GM11168 (cell line): ENCODE measurements around the gene TXNRD3.

ENCODE experiments used
- in situ Hi-C: fragments of 300-500 bp; cut with MboI; formaldehyde crosslinking; loops from one replicate; pipeline ENCODE4 v1.12.0; 2022; ENCODE audit warnings: low sequenced_read_pairs; ENCODE audit not compliant: unreplicated experiment

Gene TXNRD3

DNA sequence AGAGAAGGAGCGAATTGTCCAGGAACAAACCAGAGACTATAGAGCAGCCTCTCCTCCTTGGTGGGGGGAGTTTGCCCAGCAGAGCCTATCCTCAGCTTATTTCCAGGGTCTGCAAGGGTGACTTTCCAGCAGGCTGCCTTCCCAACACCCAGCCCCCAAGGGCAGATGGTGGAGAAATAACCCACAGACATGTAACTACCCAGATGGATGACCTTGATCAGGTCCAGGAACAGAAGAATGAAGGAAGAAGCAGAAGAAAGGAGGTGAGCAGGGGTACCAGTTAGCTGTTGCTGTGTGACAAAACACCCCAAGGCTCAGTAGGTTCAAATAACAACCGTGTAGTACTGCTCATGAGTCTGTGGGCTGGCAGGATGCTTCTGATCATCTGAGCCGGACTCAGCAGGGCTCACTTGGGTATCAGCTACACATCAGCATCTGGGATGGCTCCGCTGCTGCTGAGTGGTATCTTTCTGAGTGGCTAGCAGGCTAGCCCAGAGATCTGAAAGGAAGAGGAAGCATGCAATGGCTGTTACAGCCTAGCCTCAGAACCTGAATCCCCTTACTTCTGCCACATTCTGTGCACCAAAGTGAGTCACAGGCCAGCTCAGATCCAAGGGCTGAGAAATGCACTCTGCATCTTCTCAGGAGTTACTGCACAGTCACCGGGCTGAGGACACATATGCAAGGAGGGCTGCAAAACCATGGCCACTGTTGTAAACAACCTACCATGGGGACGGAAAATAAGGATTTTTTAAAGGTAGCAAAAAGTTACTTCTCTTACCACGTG lies 22.2 kb upstream of the TXNRD3 start:
- in situ Hi-C loops: no loop called here

DNA sequence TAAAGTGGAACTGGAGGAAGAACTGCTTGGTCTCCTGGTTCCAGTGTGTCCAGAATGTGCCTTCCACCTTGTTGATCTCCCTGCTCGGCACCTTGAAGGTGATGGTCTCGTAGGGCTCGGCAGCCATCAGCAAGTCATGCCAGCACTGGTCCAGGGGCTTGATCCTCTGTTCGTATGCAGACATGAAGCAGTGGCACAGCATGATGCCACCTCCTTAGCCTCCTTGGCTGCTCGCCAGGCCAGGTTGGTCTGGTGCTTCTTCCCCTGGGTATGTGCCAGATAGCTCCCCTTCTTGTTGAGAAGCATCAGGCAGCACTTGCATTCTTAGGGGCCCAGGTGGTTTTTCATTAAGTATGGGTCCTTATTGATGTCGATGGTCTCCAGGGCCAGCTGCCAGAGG lies 17.8 kb upstream of the TXNRD3 start:
- in situ Hi-C loops: no loop called here

- in situ Hi-C loops: no loop called here
These were observed 17.4 kb upstream of the TXNRD3 start for GRCh38 chr3:126672340-126672739.

DNA sequence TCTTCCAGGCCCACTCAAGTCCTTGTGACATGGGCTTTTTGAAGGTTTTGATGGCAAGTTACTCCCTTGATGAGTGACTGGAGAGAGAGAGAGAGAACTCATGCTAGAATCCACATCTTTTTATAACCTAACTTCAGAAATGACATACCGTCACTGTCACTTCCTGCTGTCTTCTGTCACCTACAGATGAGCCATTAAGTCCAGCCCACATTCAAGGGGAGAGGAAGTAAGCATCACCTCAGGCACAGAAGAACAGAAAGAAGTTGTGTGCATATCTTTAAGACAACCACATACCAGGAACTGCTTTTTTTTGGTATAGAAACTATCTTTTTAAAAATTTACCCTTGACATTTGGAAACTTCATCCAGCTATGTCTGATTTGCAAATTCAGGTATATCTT lies 16.6 kb upstream of the TXNRD3 start:
- in situ Hi-C loops: no loop called here

- in situ Hi-C loops: no loop called here
These were observed 13.8 kb upstream of the TXNRD3 start for GRCh38 chr3:126668450-126669401.

GRCh38 chr3:126667631-126668449 lies 12.9 kb upstream of the TXNRD3 start:
- in situ Hi-C loops: no loop called here

GRCh38 chr3:126666658-126667528 lies 12.0 kb upstream of the TXNRD3 start:
- in situ Hi-C loops: no loop called here

- in situ Hi-C loops: no loop called here
These were observed 11.2 kb upstream of the TXNRD3 start for GRCh38 chr3:126665959-126666657.

- in situ Hi-C loops: no loop called here
These were observed 10.5 kb upstream of the TXNRD3 start for GRCh38 chr3:126665221-126665936.

DNA sequence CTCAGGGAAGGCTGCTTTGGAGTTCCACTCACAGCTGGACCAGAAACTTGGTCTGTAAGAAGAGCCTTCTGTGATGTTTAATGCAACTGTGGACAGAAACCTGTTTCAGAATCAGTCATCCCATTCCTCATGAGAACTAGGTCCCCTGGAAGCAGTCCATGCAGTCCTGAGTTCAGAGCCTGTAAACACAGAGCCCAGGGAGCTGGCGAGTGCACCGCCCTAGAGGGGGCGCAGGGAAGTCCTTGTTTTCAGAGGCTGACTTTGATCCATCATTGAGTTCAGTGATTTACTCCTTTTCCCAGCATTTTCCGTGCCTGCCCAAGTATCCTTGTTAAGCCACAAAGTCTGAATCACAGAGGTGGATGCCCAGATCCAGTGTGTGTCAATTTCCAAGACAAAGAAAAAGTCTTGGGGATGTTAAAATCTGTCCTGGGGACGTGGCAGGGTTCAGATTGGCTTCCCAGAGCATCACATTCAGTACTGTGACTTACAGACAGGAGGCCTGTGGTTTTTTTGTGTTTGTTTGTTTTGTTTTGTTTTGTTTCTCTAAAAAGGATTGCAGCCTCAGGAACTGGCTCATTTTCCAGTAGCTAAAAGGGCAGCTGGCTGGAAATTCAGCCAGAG lies 9.8 kb upstream of the TXNRD3 start:
- in situ Hi-C loops: no loop called here

GRCh38 chr3:126663750-126664149 lies 8.8 kb upstream of the TXNRD3 start:
- in situ Hi-C loops: no loop called here

DNA sequence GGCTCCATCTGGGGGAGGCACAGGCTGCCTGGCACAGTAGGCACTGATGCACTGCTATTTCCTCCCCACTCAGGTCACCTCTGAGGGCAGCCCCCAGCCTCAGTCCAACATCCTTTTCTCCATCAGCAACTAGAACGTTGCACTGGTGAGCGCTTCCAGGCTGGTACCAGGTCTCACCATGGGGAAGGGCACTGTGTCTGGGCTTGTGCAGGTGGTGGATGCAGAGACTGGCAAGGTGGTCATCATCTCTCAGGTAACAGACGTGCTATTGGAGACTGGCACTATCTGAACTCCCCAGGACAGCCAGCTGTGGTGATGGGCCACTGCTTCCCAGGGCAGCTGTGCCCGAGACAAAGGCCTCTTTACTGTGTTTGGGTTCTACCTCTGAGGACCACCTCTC lies 8.3 kb upstream of the TXNRD3 start:
- in situ Hi-C loops: no loop called here

DNA sequence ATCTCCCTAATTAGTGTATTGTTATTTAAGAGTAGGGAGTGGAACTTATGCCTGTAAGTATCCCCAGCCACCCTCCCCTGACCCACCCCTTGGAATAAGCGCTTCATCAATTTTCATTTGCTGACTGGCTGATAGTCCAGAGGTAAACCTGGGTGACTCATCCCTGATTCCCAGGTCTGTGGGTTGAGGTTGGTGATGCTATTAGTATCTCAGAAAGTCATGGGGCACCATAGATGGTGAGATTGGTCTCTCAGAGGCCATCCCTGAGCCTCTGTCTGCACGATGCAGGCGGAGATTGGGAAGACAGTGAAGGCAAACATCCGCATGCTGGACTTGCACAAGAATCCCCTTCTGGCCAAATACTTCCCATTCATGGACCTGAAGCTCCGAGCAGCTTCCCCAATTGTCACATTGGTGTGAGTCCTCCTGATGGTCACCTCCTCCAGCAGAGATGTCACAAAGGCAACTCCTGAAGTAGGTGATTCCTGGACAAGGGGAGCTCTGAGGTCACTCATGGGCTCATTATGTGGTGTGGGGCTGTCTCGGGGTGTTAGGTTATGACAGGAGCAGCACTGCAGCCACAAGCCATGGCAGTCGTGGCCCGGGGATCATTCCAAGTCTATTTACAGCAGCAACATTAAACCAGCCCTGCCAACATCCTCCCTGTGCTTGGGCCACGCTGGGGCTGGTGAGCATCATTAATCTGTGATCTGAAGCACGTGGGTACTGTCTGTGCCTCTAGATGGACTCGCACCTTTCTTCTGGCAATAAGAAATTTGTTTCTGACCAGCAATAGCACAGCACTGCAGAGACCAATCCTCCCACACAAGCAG lies 6.8 kb upstream of the TXNRD3 start:
- in situ Hi-C loops: no loop called here

GRCh38 chr3:126659915-126660886 lies 5.3 kb upstream of the TXNRD3 start:
- in situ Hi-C loops: no loop called here

GRCh38 chr3:126658584-126658983 lies 3.7 kb upstream of the TXNRD3 start:
- in situ Hi-C loops: no loop called here

GRCh38 chr3:126657901-126658300 lies 3.0 kb upstream of the TXNRD3 start:
- in situ Hi-C loops: no loop called here
